Brain microvascular endothelial cell (primary cell): ENCODE measurements around the gene FAM200C.

Experiments used
- DNase-seq: peaks from one replicate; pipeline ENCODE4 v3.0.0-alpha.2; 2020
- H3K27ac ChIP-seq: fragments of 250-450 bp; sonication (Bioruptor Pico); 2 replicates; pipeline ENCODE4 v1.5.1; 2020; ENCODE audit warnings: mild to moderate bottlenecking, moderate library complexity
- H3K27me3 ChIP-seq: fragments of 250-450 bp; sonication (Bioruptor Pico); replicated peaks from 2 replicates; pipeline ENCODE4 v1.5.1; 2020; ENCODE audit warnings: mild to moderate bottlenecking
- H3K36me3 ChIP-seq: fragments of 250-450 bp; sonication (Bioruptor Pico); replicated peaks from 2 replicates; pipeline ENCODE4 v1.5.1; 2020; ENCODE audit warnings: mild to moderate bottlenecking
- H3K4me3 ChIP-seq: 2 replicates; pipeline ENCODE4 v1.5.1; 2011; ENCODE audit warnings: low read depth, mild to moderate bottlenecking, control low read depth, low read length, moderate library complexity
- CTCF ChIP-seq: IDR thresholded peaks from 2 replicates; pipeline ENCODE4 v1.5.1; 2011; ENCODE audit warnings: low read depth, mild to moderate bottlenecking, moderate library complexity, low read length, control low read depth, inconsistent platforms; ENCODE audit errors: missing control alignments
- in situ Hi-C: cut with HindIII; loops from 2 replicates; pipeline ENCODE4 v1.10.0; 2017; ENCODE audit warnings: low sequenced_read_pairs, low pct_ligation_motif_present

FAM200C gene

GRCh38 chr5:160432196-160432595 is 32.3 kb upstream of the FAM200C start:
- peaks cover 11% of the 10 kb centered on the region for H3K36me3 ChIP-seq
- no peak for DNase-seq
- in situ Hi-C loops = no loop called here
- TF ChIP-seq CTCF = no peak
- no peak overlapping the region for H3K27ac ChIP-seq
- no peaks in the 10 kb centered on the region for H3K27me3 ChIP-seq
- no peak overlapping the region for H3K4me3 ChIP-seq

- Histone ChIP-seq H3K27me3 (no peaks in the 10 kb centered on the region), H3K4me3 (no peak overlapping the region), H3K27ac (no peak overlapping the region), H3K36me3 (peaks cover 13% of the 10 kb centered on the region)
- no peak for DNase-seq
- no peak for TF ChIP-seq CTCF
- in situ Hi-C loops = no loop called here
Measured at GRCh38 chr5:160427607-160428006, 27.8 kb upstream of the FAM200C start.

GRCh38 chr5:160423099-160423498 is 23.2 kb upstream of the FAM200C start:
- no peak for DNase-seq
- in situ Hi-C loops = no loop called here
- TF ChIP-seq CTCF = no peak
- peak overlapping the region; percentile 74 for H3K4me3 ChIP-seq
- H3K36me3 ChIP-seq = peaks cover 7% of the 10 kb centered on the region
- H3K27ac ChIP-seq = no peak overlapping the region
- H3K27me3 ChIP-seq = no peaks in the 10 kb centered on the region

- Histone ChIP-seq H3K27me3 (no peaks in the 10 kb centered on the region), H3K4me3 (peak within 1 kb of the TSS; percentile 74), H3K36me3 (peaks cover 2% of the 10 kb centered on the region), H3K27ac (peak within 1 kb of the TSS; percentile 66)
- in situ Hi-C loops = no loop called here
- TF ChIP-seq CTCF = no peak
- DNase-seq = peak; percentile 97
Measured at GRCh38 chr5:160421625-160422258, 21.9 kb upstream of the FAM200C start, which contains the start of gene PTTG1. Gene PTTG1, plus strand, starts transcription at chr5:160421855. Its CDS starts 458 bp downstream, at chr5:160422313.

- TF ChIP-seq CTCF = no peak
- Histone ChIP-seq H3K27me3 (no peaks in the 10 kb centered on the region), H3K4me3 (no peak overlapping the region), H3K36me3 (peaks cover 2% of the 10 kb centered on the region), H3K27ac (no peak overlapping the region)
- in situ Hi-C loops = no loop called here
- no peak for DNase-seq
Measured at GRCh38 chr5:160420331-160420610, 20.4 kb upstream of the FAM200C start.
